ENCODE results near the gene ANKS1B.
"Not testable (repeated sequence)": the region's sequence is repeated elsewhere in the genome, so short reads cannot be mapped to it uniquely, and the experiment has no call there.

Gene ANKS1B

DNA sequence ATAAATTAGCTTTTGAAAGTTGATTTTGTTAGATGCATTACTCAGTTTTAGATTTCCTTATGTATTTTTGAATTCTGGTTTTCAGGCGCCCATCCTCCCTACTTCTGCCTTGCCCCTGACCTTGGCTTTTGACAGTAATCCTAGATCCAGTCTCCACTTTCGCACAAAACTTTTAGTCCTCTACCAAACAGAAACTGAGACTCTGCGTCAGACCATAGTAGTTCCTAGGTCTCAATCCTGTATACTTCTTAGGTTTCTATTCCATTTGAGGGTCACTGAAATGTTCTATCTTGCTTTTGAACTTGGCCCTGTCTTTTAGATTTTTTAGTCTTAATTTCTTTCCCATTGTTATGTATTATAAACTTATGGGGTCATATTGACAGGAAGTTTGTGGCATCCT is 645.1 kb downstream of the ANKS1B start:
- DNase-seq: no peak

DNA sequence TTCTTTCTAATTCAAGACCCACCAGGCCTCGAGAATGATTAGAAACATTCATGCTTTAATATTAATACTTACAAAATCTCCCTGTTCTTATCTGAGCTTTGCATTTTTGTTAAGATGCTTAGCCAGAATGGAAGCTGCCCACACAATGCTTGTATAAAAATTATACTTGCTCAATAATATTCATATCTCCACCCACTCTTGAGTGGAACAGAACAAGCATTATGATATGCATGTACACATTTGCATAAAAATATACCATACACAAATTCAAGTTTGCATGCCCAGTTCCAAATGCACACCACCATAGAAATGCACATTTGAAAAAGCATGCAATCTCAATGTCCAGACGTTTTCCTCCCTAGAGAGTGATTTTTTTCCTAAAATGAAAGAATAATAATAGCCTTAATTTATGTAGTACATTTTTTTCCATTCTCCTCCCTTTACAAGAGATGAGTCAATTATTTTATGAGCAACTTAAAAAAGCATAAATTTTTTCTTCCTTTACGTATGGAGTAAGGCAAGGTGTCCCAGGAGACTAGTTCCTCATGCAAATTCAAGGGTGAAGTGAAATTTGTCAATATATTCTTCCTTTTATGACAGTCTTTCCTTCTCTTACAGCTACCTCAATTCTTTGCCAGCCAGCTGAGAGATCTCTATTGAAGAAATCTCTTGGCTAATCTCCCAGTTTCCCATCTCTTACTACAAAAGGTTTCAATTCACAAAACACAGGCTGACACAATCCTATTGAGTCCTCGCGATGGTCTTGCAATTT is 650.3 kb downstream of the ANKS1B start:
- no peak for DNase-seq

DNA sequence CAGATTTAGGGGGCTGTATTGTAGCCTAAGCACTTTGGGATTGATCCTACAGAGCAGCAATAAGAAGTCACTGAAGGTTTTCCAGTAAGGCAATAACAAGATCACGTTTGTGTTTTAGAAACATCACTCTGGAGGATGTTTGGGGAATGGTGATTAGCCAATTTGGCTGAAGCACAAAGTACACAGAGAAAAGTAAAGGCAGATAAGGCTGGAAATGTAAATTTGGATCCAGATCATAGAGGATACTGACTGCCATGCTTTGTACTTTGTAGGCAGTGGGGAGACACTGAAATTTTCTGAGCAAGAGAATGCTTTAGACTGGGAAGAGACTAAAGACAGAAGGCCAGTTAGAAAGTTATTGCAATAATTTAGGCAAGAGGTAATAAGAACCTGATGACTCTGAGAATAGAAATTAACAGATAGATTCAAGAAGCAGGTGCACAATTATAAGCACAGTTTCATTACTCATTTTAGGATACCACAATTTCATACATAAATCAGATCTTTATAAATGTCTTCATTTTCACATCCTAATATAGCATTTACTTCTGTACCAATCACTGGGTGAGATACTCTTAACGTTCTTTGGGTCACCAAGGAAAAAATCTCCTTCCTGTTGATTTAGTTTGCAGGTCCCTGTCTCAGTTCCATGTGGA is 651.7 kb downstream of the ANKS1B start:
- no peak for DNase-seq

DNA sequence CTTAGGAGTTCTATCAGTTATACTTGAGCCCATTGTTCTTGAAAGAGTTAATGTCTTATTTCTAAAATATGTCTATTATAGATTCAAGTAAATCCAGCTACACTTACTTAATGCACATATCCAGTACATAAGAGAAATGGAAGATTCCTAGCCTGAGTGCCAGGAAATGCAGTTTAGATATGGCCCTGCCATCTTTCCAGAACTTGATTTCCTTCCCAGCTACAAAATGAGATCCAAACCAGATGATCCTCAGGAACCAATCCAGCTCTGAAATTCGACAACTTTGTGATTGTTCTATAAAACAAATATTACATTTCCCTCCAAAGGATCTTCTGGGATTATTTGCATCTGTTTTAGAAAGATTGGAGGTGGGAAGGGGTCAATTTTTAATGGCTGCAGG is 654.5 kb downstream of the ANKS1B start:
- DNase-seq: no peak

DNA sequence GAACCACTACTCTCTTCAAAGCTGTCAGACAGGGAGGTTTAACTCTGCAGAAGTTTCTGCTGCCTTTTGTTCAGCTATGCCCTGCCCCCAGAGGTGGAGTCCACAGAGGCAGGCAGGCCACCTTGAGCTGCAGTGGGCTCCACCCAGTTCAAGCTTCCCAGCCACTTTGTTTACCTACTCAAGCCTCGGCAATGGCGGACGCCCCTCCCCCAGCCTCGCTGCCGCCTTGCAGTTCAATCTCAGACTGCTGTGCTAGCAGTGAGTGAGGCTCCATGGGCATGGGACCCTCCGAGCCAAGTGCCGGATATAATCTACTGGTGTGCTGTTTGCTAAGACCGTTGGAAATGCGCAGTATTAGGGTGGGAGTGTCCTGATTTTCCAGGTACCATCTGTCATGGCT is 663.5 kb downstream of the ANKS1B start:
- DNase-seq: not testable (repeated sequence)

DNA sequence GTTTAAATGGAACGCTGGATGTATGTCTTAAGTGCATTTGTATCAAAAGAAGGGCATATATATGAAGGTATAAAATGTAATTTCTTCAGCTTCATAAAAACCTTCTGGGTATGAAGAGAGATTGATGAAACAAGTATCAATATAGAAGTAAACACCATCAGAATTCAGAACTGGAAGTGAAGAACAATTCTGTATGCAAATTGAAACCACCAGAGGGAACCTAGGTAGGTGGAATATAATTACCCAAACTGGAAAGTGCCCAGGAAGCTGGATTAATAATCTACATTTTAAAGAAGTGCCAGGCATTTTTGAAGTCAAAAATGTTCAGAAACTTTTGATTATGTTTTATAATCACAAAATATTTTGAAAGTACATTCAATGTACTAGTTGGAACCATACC is 673.4 kb downstream of the ANKS1B start:
- DNase-seq: no peak

DNA sequence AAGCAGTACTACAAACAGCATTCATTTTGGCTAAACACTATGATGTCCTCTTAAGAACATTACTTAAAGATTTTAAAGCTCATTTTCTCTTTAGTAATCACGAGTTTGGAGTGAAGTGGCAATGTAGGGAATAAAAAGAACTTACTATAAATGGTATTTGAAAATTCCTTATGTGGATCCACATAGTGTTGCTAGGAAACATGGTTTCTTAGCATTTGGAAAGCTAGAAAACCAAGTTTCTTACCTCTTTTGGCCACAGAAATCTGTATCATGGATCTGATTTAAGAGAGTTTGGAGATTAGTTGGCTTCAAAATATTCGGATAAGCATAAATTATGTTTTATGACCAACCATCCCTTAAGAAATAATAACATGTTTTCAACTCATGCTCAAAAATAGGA is 674.9 kb downstream of the ANKS1B start:
- no peak for DNase-seq

DNA sequence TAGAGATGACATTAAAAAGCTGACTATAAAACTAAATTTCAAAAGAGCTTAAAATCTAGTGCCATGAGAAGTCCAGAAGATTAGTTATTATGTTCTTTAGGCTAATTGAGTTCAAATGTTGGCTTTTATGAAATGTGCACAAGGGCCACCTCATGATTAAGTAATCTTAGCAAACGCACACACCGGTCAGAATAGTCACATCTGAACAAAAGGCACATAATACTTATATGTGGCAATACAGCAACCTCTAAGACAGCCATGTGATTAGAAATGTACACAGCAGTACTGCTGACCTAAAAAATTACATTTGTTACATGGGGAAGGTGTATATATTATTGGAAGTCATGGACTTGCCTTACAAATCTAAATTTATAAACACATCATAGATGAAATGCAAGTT is 681.9 kb downstream of the ANKS1B start:
- DNase-seq: no peak

DNA sequence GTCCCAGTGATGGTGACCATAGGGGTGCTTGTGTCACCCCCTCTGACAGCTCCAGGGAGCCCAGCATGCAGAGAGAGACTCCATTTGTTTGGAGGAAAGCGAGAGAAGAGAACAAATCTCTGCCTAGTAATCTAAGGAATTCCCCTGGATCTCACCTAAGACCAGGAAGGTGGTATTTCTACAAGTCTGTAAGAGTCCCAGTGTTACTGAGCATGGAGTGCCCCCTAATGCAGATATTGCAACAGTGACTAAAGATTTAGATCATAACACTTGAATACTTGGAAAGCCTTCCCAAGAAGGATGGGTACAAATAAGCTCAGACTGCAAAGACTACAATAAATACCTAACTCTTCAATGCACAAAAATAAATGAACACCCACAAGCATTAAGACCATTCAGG is 697.6 kb downstream of the ANKS1B start:
- no peak for DNase-seq

DNA sequence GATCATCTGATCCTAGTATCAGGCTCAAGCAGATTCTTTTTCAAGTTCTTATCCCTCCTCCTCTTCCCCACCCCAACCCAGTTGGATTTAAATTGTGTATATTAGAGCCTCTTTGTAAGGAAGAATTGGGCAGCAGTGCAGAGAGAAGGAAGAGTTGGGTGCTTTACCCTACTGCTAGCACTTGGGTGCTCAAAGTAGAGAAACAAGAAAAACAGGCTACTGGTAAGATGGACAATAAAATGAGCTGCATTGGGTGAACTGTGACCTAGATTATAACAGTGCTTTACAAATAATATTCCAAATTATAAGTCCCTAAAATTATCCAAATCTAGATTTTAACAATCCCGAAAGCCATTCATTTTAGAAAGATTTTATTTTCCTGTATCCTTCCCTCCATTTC is 700.6 kb downstream of the ANKS1B start:
- no peak for DNase-seq

DNA sequence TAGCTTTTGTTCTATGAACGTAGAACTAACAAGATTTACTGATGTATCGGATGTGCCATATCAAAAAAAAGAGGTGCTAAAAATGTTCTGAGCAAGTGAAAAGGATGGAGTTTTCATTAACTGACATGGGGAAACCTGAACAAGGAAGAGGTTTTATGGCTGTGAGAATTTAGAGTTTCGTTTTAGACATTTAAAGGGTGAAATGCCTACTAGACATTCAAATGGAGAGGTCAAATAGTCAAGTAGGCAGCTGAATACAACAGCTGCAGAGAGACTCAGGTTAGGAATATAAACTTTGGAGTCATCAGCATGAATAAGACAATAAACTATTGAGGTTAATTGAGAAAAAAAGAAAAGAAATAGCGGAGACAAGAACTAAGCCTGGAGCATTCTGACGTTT is 702.1 kb downstream of the ANKS1B start:
- DNase-seq: no peak

DNA sequence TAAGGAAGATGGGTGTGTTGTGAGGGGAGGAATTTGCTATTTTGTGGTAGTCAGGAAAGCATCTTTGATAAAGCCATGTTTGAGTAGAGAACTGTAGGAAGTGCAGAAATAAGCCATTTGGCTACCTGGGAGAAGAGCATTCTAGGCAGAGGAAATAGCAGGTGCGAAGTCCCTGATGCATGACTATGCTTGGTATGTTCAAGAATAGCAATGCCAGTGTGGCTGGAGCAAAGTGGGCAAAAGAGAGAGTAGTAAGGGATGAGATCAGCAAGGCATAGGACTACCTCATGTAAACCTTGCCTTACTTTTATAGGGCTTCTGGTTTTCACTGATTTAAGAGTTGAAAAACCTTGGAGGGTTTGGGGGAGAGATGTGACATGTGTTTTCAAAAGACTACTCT is 702.6 kb downstream of the ANKS1B start:
- DNase-seq: no peak

DNA sequence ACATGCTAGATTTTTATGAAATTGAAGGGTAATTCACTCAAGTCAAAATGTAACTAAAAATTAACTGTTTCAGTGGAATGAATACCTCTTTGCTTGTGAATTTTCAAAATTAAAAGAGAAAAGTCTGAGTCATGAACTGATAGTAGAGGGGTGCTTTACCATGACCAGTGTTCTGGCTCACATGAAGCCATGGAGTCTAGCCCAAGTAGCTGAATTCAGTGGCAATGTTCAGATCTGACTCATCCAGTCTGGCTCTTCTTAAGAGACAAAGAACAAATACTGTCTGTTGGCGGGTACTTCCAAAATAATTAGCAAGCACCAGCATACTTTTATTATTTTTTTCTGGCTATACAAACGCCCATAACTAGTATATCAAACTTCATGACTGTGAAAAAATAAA is 703.5 kb downstream of the ANKS1B start:
- no peak for DNase-seq

DNA sequence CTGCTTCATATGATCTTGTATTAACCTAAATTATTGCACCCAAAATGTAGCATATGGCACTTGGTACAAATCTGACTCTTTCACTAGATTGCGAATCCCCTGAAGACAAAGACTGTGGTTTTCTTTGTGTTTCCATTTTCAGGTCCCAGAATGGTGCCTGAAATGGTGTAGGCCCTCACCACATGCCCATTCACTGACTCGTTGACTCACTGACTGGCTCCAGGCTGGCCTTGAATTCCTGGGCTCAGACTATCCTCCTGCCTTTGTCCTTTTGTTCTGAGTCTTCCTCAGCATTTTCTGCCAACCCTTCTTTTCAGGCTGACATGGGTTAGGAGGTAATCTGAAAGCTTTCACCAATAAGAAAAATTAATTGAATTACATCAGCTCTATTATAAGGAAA is 705.8 kb downstream of the ANKS1B start:
- DNase-seq: no peak

DNA sequence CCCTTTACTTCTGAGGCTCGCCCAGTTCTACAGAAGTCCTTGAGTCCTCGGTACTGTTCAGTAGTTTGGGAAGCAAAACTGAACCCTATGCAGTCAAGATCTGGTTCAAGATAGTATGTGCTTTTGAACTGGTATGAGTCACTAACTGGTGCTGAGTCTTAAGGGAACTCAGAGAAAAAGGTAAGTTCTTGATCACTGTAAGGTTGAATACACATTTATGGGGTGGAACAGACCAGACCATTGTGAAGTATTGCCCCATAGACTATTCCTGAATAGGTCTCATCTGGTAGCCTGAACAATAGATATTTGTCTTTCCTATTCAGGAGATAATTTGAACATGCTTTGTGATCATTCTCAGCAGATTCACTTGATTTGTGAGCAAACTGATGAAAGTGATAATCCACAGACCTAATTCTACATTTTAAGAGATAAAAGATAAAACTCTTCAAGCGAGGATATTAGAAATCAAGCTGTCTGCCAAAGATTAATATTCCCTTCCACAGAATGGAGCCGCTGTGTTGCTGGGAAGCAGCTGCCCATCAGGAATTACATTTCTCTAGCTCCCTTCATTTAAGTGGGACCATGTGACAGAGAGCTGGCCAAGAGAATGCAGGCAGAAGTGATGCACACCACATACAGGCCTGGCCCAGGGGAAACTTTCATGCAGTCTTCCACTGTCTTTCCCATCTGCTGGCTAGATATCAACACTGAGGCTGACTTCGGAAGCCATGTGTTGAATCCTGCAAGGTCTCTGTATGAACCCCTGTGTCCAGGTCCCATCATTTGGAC is 707.0 kb downstream of the ANKS1B start:
- no peak for DNase-seq

DNA sequence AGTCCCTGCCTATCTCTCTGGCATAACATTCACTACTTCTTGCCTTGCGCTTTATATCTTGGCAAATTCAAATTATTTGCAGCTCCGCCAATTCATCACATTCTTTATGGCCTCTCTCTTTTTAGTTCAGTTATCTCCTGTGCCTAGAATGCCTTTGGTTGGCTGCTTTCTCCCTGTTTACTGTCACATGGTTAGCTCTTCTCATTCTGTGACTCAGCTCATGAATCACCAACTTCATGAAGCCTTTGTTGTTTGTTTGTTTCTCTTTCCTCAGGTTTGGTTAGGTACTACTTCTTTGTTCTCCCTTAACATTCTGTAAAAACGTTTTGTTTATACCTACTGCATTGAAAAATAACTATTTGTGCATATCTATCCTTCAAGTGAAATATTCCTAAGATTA is 713.7 kb downstream of the ANKS1B start:
- DNase-seq: no peak

DNA sequence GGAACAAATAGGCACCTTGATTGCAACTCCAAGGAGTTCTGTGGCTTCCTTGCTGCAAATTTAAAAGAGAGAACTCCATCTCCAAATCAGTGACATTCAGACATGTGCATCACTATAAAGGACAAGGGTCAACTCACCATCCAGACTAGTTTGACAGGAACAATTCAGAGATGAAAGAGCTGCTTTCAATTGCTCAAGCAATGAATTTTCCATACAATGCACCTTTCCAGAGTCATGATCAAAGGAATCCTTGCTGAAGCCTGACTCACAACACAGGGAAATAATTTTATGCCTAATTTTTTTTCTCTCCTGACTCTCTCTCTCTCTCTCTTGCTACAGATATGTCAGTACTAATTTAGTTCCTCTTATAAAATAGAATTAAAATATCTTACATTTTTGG is 717.7 kb downstream of the ANKS1B start:
- DNase-seq: no peak

DNA sequence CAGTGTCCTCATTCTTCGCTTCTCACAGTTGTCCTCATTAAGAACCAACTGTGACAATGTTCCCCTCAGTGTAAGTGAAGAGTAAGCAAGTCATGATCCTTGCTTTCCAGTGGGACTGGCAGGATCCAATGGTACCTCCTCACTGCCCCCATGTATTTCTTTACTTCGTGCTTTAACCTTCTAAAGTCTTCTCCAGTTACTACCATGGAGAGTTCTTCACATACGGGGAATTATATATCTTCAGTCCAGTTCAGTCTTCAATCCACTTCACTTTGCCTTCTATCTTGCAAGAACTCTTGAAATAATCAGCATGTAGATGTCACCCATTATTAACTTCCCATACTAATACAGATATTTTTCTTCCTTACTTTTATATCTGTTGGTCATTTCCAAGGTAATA is 719.1 kb downstream of the ANKS1B start:
- DNase-seq: no peak

DNA sequence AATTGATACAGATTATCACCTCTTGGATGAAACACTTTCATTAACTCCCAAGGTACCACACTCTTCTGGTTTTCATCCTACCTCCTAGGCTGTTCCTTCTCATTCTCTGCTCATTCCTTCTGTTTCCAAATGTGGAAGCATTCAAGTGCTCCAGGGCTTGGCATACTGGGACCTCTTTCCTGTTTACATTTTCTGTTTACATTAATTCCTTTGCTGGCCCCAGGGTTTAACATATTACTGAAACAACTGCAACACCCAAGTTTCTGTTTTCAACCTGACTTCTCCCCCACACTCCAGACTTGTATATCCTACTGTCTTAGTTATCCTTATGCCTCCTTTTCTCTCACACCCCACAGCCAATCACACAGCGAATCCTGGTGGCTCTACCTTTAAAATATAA is 723.5 kb downstream of the ANKS1B start:
- DNase-seq: no peak

DNA sequence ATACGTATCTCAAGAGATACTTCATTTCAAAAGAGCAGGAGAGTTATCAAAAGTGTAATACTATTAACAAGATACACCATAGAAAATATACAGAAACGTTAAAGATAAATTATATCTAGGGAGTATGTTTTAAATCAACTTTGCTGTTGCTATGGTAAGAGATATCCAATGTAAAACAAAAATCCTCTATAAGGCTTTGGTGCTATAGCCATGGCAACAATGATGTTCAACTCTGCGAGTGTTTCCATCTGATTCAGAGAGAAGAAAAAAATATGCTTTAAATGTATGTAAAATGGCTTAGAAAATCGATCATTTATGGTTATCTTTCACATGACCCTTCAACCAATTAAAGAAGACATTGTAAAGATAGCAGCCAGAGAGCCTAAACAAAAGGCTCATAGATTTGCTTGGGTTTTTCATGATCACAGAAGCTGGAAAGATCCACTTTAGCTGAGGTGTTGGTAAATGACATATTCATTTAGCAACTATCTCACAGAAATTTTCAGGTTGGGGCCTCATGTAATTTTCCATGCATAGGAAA is 724.2 kb downstream of the ANKS1B start:
- DNase-seq: no peak

DNA sequence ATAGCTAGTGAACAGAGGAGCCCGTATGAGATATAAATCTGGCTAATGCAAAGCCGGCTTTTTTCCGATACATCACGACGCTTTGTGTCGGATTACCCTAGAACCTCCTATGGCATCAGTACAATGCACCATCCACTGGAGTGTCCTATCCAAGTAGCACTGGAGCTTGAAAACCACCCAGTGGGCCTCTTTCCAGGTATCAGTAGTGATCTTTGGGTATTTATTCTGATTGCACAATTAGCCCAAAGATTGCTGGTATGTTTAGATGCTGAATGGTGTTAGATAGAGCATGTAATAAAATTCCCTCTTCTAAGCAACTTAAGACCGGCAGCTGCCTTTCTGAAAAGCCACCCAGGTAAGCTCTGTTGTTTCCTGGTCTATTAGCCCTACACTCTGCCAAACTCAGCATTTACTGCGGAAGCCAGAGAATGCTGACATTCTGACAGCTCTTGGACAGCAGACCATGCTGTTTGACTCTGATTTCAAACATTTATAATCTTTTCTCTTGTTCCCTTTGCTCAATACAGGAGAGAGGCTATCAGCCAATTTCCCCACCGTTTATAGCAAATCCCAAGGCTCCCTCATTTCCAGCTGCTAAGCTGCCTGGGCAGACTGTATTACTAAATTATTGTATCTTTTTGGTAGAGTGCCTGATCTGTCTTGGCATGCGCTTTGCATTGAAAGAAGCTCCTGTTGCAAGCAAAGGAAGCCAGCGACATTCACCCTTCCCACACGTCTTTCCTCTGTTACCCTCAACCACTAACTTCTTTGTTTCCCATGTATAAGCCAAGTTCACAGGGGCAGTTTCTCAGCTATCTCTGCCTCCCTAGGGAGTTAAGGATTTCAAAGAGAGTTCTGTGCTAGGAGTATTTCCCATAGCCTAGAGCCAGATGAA is 725.4 kb downstream of the ANKS1B start:
- no peak for DNase-seq

DNA sequence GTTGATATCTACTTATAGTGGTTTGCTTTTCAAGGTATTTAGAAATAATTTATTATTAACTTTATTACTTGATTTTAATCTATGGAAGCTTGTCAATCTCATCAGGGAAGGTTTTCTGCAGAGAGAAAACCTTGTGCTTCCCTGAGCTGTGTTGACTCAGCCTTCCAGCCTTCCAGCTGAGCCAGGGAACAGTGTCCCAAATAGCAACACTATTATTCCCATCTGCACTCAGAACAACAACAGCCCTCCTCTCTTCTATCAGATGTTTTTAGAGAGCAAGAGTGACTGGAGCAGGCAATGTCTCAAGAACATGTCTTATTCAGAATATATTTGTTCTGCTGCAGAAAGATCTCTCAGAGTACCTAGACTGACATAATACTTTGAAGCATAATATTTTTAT is 727.1 kb downstream of the ANKS1B start:
- DNase-seq: no peak

DNA sequence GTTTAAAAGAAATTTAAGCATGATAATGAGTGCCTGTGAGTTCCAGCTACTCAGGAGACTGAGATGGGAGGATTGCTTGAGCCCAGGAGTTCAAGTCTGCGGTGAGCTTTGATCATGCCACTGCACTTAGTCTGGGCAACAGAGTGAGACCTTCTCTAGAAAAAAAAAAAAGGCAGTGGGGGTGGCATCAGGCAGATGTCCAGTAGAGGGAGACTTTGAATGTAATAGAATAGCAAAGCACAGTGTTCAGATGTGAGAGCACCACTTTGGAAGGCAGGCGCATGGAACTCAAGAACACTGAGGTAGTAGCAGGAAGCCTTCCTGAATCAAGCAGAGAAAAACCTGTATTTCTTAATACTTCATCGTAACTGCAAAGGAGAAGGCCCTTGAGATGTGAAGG is 731.7 kb downstream of the ANKS1B start:
- no peak for DNase-seq
